Germinal center (tissue), 1 donor: Measurements from ENCODE around the gene GABRA5.
"Not testable (repeated sequence)": the region's sequence is repeated elsewhere in the genome, so short reads cannot be mapped to it uniquely, and the experiment has no call there.

Experiments
- DNase-seq: peaks from one replicate; pipeline ENCODE4 v3.0.0; 2012; ENCODE audit warnings: mixed read lengths, low spot score

Gene GABRA5

DNA sequence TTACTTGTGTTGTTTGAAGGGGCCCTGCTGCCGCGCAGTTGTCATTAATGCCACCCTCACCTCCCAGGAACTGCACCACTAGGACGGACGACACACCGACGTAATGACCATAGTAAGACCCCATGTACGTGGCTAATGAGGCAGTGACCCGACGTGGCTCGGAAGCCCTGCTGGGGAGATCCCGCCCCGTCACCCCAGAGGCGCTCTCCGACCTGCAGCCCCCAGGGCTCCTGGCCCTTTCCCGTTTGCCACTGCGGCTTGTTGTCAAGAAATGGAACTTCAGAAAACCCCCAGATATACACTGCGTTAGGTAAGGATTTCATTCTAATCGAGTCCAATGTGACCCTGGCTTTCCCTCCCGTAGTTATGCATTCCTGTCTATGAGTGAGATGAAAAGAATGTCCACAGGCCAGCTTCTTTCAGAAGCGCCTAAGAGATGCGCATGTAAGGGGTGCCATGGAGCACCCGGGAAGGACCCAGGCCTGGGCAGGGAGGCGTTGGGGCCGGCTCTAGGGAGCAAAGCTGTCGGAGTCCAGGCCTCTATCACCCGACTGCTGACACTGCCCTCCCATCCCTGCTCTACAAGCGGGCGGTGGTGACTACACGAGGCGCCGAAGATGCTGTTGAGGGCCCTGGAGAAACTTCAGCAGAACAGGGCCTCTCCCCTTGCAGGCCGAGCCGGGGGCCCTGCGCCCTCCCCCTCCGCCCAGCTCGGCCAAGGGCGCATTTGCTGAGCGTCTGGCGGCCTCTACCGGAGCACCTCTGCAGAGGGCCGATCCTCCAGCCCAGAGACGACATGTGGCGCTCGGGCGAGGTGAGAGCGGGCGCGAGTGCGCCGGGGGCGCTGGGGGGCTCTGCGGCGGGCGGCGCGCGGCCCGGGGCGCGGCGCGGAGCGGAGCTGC is at the start of gene GABRA5:
TSS of gene GABRA5 (plus strand) at position 765 of the 902 bp plus-strand sequence. CDS start 2,187 bp downstream, outside the sequence.
- no peak for DNase-seq

DNA sequence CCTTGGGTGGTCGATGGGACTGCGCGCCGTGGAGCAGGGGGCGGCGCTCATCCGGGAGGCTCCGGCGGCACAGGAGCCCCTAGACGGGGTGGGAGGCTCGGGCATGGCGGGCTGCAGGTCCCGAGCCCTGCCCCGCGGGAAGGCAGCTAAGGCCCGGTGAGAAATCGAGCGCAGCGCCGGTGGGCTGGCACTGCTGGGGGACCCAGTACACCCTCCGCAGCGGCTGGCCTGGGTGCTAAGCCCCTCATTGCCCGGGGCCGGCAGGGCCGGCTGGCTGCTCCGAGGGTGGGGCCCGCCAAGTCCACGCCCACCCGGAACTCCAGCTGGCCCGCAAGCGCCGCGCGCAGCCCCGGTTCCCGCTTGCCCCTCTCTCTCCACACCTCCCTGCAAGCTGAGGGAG is 35.7 kb upstream of the GABRA5 start:
- not testable (repeated sequence) for DNase-seq

DNA sequence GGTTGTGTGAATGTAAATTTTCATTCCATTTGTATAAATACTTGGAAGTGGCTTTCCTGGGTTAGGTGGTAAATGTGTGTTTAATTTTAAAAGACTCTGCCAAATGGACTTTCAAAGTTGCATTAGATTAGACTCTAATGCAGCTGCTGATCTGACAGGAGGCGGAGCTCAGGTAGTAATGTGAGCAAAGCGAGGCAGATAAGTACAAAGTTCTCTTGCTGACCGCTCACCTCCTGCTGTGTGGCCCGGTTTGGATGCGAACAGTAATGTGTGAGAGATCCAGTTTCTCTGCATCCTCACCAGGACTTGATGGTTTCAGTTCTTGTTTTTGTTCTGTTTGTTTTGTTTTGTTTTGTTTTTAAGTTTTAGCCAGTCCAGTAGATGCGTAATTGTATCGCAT is 34.9 kb upstream of the GABRA5 start:
- no peak for DNase-seq

DNA sequence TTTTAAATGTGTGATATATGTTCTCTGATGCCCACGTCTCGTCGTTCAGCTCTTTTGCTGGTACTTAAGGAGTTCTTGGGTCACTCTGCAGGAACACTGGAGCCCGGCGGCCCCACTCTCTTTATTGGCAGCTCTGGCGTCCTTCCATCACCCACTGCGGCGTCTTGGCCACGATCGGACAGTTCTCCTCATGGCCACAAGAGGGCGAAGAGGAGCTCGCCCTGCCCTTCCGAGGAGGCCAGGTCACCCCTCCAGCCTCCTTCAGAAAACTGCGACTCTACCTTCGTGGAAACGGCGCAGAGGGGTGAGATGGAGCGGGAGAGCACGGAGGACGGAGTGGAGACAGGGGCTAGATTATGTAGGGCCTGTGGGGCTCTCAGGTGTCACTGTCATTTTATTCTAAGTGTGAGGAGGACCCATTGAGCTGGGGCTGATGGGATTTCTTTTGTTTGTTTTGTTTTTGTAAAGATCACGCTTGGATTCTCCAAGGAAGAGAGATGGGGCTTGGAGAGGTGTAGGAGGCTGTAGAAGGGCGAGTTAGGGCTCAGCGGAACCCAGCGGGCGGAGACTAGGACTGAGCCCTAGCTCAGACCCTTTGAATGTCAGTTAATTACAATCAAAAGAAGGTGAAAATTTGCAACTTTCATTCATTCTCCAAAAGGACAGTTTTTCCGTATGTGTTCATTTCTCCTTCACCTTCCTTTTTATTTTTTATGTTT is 28.0 kb upstream of the GABRA5 start:
- peak; percentile 23 for DNase-seq

DNA sequence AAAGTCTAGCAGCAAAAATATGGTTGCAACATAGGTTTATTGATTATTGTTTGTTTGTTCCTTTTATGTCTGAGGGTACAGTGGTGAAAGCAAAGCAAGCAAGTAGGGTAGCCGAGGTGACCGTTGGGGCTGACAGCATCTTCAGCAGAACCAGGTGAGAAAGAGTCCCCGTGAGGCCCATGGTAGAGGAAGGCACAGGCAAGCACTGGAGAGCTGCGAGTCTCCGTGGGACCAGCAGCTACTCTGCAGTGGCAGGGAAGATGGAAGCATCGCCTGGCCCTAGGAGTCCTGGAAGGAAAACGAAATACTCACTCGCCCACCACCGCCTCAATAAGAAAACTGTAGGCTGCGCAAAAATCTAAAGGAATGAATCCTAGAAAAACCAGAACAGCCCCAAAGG is 25.3 kb upstream of the GABRA5 start:
- no peak for DNase-seq

DNA sequence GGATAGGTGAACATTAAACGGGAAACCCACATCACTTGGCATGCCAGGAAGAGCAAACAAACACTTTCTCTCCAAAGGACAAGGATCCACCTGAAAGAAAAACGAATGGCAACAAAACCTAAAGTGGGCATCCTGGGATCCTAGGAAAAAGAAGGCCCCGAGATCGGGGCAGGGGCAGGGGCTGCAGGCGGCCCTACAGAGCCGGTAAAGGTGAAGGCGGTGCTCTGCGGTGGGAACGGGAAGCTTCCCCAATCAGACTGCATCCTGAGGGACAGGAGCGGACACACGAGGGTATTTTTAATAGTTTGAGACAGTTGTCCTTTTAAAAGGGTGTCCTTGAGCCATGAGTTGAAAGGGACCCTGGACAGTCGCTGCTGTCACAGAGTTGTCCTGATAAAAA is 24.9 kb upstream of the GABRA5 start:
- no peak for DNase-seq

DNA sequence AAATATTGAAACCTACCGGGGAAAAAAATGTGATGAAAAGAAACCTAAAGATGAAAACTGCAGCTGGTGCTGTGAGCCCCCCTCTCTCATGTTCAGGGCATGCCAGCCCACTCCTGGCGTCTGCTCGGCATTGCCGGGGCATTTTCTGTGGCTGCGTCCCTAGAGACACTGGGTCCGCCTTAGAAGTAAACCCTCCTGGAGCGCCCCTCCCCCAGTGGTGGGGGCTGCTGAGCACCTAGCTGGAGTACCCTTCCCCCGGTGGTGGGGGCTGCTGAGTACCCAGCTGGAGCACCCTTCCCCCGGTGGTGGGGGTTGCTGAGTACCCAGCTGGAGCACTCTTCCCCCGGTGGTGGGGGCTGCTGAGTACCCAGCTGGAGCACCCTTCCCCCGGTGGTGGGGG is 24.5 kb upstream of the GABRA5 start:
- DNase-seq = no peak

DNA sequence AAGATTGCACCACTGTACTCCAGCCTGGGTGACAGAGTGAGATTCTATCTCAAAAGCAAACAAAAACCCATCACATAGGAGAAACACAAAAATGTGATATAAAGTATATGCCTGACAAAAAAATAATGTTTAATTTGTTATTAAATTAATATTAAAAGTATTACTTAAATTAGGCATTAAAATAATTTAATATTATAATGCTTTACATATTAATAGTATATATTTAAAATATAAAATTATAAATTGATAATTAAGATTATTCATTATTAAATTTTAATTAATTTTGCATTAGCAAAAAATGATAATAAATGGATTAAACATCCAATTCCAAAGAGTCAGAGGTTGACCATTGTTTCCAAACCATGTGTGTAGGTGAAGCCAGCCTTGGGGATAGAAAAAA is 22.0 kb upstream of the GABRA5 start:
- no peak for DNase-seq

DNA sequence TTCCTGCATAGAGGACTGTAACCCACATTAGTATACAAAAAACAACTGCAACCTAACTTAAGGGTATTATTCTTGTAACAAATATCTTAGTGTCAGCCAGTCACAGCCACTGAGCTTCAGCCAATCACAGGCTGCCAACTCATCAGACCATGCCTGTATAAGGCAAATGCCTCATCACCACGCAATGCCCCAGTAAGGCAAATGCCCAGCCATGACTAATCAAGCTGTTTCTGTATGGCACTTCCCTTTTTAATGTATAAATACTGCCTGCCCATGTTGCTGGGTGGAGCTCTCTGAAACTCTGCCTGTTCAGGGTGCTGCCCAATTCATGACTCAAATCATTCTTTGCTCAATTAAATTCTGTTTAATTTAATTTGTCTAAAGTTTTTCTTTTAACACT is 18.4 kb upstream of the GABRA5 start:
- no peak for DNase-seq

DNA sequence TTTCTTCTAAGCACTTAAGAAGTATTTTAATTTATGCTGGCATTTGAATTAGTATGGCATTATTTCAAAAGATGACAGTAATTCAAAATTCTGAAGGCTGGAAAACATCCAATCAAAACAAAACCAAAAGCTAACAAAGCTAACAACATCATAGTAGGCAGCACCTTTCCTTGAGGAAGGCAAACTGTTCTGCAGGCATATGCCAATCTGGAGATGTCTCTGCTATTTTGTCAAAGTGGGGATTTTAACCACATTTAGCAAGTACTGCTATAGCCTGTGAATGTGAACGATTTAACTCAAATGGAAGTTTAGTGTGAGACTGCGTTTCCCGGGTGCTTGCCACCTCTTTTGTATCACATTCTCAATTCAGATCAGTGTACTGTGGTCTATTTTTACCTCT is 16.7 kb upstream of the GABRA5 start:
- no peak for DNase-seq

DNA sequence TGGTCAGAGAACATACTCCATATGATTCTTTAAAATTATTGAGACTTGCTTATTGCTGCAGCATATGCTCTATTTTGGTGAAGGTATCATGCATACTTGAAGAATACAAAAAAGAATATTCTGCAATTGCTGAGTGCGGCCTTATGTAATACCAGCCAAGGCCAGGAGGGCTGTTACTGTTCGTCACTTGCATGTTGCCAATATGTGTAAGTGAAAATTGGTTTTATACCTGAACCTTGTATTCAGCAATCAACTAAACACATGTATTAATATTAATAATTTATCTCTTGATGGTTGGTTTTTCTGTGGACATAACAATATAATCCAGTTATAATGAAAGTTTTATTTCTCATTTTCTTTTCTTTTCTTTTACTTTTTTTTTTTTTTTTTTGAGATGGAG is 13.9 kb upstream of the GABRA5 start:
- no peak for DNase-seq

DNA sequence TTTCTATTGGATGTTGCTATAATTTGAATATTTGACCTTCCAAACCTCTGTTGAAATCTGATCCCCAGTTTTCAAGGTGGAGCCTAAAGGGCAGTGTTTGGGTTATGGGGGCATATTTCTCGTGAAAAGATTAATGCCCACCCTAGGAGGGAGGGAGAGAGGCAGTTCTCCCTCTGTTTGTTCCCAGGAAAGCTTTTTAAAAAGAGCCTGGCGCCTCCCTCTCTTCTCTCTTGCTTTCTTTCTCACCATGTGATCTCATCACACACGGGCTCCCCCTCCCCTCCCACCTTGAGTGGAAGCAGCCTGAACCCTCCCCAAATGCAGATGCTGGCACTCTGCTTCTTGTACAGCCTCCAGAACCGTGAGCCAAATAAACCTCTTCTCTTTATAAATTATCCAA is 12.4 kb upstream of the GABRA5 start:
- DNase-seq = no peak

DNA sequence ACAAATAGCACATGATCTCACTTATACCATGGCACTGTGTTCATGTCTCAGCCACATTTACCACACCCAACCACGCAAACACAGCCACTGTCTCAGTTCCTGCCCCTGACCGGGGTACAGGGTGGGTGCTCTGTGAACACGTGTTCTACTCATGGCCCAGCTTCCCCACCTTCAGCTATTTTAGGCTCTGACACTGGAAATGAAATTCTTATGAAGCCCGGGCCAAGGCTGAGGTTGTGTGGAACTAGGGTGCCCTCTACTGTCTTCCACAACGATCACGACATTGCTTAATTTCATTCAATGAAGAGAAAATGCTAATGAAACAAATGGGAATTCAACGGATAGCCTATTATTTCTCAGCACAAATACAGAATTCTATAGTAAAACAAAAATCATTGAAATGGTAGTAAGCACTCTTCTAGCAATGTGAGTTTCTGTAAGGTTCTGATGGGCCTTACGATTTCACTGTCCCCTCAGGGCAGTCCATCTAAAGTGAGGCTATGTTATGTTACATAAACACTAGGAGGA is 2.1 kb upstream of the GABRA5 start:
- DNase-seq = no peak

DNA sequence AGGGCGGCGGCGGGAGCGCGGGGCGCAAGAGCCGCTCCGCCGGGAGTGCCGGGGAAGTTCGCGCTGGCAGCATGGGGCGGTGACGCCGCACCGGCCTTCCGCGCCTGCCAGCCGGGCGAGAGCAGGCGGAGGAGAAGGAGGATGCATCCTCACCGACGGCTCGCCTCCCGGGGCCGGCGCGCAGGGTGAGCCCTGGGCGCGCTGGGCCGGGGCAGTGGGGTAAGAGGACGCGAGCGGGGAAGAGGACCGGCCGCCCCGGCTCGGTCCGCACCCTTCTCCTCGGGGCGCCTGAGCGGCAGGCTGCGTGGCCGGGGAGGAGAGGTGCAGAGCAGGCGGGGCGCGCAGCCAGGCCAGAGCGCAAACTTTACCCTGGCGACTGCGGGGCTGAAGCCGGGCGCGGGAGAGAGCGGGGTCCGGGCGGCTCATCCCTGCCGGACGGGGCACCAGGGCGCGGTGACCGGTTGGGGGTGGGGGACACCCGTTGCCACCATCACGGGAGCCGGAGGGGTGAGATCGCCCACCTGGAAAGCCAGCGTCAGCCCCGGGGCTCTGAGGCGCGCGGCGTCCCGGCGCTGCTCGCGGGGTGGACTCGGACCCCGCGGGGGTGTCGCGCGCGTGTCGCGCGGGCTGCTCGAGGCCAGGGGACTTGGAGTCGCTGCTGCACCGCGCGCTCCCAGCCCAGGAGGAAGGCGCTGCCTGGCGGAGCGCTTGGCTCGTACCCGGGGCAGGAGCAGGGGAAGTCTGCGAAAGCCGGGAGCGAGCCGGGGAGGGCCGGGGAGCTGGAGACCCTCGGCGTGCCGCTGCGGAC is 542 bp downstream of the GABRA5 start:
- no peak for DNase-seq

DNA sequence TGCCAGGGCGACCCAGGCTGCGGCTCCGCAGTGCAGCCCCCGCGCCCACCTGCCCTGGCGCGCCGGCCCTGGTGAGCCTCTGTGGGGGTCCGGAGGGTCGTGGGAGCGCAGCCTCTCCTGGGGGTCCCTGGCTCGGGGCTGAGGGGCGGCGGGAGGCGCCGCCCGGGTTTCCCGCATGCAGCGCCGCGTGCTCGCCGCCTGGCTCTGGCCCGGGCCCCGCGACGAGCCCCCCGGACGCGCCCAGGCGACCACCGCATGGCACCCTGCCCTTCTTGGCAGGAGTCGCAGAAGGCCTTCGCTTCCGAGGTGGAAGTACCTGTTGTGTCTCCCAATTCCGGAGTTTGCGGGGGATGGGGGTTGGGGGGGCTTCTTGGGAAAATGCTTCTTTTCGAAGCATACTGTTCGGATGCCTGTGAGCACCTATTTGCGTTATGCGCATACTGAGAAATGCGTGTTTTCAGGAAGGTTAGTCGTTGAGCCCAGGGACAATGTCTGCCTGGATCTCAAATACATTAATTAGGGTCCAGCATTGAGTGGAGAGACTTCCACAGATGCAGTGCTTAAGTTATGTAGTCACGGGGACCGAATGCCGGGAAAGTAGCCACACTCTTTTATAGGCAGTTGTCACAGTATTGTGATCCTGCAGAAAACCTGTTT is 1.3 kb downstream of the GABRA5 start:
- DNase-seq = no peak

DNA sequence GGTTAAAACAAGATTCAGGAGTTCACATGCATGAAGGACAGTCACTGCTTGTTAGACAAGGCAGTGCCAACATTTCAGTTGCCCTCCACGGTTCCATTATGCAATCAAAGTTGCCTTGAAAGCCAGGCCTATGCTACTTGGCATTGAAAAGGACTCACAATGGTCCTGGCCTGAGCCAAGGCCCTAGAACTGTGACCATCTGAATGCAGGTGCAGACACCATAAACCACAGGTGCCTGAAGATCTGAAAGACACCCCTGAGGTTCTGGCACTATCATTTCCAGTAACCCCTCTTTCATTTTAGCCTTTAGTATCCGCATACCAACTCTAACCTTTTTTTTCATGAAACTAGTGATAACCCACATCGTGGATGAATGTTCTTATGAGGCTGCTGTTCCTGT is 2.8 kb downstream of the GABRA5 start:
- no peak for DNase-seq

DNA sequence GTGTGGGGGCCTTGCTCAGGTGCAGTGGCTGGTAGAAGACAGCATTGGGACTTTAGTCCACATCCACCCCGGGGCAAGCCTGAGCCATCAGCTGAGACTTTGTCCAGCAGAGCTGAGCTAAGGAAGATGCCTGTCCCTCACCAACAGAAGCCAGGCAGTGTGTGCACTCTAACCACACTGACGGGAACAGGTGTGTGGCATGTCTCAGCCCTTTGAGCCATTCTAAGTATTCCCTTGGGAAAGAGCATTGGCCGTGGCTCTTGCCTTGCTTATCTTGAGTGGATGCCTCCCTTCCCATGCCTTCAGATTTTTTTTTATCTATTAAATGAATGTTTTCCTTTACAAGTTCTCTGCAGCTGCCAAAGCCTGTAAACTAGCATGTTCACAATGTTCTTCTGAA is 3.5 kb downstream of the GABRA5 start:
- no peak for DNase-seq

DNA sequence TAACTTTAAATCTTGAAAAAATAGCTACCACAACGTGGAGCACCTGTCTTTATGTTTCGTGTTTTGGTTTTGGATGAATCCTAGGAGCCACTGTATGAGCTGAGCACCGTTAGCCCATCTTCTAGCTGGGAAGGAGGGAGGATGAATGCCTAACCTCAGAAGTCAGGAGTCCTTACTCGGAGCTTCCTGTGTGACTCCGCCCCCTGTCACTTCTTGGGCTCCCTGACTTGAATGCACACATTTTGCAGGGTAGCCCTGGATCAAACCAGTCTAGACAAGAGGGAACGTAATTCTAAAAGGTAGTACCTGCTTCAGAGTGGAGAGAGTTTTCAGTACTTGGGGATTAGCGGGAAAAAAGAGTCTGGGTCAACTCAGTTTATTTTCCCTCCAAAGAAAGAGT is 5.3 kb downstream of the GABRA5 start:
- no peak for DNase-seq

DNA sequence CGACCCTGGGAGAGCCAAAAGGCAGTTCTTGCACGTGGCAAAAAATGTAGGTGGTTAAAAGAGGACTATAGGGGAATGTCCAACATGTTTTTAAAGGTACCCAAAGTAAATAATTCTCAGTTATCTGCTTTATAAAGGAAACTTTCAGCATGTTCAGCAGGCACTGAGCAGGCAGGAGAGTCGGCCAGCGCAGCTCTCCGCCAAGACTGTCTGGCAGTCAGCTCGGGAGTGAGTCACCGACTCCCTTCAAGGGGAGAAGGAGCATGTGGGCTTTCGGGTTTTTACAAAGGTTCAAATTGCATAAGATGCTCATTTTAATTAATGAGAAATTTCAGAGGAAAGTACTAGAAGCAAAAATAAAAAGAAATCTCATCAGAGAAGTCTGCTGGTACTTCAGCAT is 7.0 kb downstream of the GABRA5 start:
- no peak for DNase-seq

DNA sequence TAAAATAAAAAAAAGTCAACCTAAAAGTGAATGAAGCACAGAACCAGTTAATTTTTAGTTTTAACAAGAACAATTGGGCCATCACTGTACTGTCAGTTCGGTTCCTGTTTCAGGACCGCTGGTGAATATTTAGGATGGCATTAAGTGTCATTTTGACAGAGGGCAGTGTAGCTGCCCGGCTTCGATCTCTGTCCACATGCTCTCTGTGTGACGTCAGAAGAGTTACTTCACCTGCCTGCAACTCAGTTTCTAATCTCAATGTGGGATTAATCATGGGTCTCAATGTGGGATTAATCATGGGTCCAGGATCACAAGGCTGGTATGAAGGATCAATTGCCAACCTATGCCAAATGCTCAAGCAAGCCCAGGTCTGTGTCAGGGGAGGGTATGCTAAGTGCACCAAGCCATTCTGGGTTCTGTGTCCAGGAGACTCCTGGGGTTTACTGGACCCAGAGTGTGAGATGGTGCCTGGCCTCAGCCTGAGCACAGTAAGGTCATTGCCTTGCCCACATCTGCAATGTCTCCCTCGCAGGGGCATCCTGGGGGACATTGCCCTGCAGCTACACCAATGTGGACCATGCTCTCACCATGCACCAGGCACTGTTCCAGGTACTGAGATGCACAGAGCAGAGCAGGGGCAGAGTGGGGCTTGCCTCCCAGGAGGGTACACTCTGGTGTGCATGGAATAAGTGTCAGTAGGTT is 8.1 kb downstream of the GABRA5 start:
- no peak for DNase-seq

DNA sequence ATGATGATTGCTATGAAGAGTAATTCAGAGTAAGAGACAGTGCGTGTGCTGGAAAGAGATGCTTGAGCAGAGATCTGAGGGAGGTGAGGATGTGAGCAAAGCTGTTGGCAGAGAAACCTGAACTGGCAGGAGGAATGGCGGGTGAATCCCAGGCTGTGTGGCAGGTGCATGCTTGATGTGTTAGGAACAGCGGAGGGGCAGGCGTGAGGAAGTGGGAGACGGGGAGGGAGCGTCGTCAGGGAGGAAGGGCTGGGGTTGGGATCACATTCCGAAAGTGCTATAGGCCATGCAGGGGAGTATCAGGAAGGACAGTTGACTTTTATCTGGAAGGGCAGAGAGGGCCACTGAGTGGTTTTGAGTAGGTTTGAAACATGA is 8.6 kb downstream of the GABRA5 start:
- DNase-seq = no peak
